Smooth muscle cell (in vitro differentiated cells): ENCODE data around the gene TLNRD1. TPM values are rescaled to one million over a fixed set of nuclear protein-coding genes. Genes with fewer than 3 reads are reported as not detected.

ENCODE experiments used
- DNase-seq: peaks from one replicate; lab custom pipeline; 2025; ENCODE audit not compliant: unreplicated experiment; lab: John Stamatoyannopoulos, UW
- H2AFZ ChIP-seq: fragments of 200-600 bp; sonication (generic); 2 replicates; pipeline ENCODE4 v1.6.0; 2016; ENCODE audit warnings: antibody characterized with exemption, low read depth, mild to moderate bottlenecking
- H3F3A ChIP-seq: fragments of 200-600 bp; sonication (generic); 2 replicates; pipeline ENCODE4 v1.6.0; 2017; ENCODE audit warnings: antibody characterized with exemption, low read depth
- H3K27ac ChIP-seq: fragments of 200-600 bp; sonication (generic); 2 replicates; pipeline ENCODE4 v1.5.1; 2016; ENCODE audit warnings: low read depth, mild to moderate bottlenecking
- H3K27me3 ChIP-seq: fragments of 200-600 bp; sonication (generic); 2 replicates; pipeline ENCODE4 v1.6.1; 2016; ENCODE audit warnings: low read depth, mild to moderate bottlenecking
- H3K36me3 ChIP-seq: fragments of 200-600 bp; sonication (generic); 2 replicates; pipeline ENCODE4 v1.5.1; 2016; ENCODE audit warnings: low read depth
- H3K4me1 ChIP-seq: fragments of 200-600 bp; sonication (generic); 2 replicates; pipeline ENCODE4 v1.5.1; 2016; ENCODE audit warnings: low read depth
- H3K4me2 ChIP-seq: fragments of 200-600 bp; sonication (generic); 2 replicates; pipeline ENCODE4 v1.6.0; 2016; ENCODE audit warnings: mild to moderate bottlenecking
- H3K4me3 ChIP-seq: fragments of 200-600 bp; sonication (generic); 2 replicates; pipeline ENCODE4 v1.5.1; 2016; ENCODE audit warnings: mild to moderate bottlenecking
- H3K79me2 ChIP-seq: fragments of 200-600 bp; sonication (generic); 2 replicates; pipeline ENCODE4 v1.6.0; 2016; ENCODE audit warnings: low read depth, mild to moderate bottlenecking
- H3K9ac ChIP-seq: fragments of 200-600 bp; sonication (generic); 2 replicates; pipeline ENCODE4 v1.6.0; 2016; ENCODE audit warnings: low read depth
- H3K9me3 ChIP-seq: fragments of 200-600 bp; sonication (generic); replicated peaks from 2 replicates; pipeline ENCODE4 v1.5.1; 2016; ENCODE audit warnings: low read depth
- H4K20me1 ChIP-seq: fragments of 200-600 bp; sonication (generic); 2 replicates; pipeline ENCODE4 v1.6.0; 2016; ENCODE audit warnings: low read depth
- WGBS: methylation state at CpG from one replicate; pipeline ENCODE4 v1.1.7; 2016; ENCODE audit warnings: low lambda C conversion rate; 5-methylcytosine and 5-hydroxymethylcytosine counted together
- polyA plus RNA-seq: library from polyadenylated mRNA; unstranded; fragments of >200 nt; fragmentation: Nextera tagmentation; extraction: Ambion mirVana; gene quantifications from 2 replicates; pipeline ENCODE4 v1.2.1, GENCODE V29; 2016
- total RNA-seq: library from RNA; depleted of rRNA; stranded (reverse); fragments of >200 nt; gene quantifications from 2 replicates; pipeline ENCODE4 v1.2.3, GENCODE V29; 2014
- TF ChIP-seq, protein P1 (sequence below): fragments of 200-600 bp; sonication (generic); IDR thresholded peaks from 2 replicates; pipeline ENCODE4 v1.5.1; 2017; ENCODE audit warnings: borderline replicate concordance, mild to moderate bottlenecking, antibody characterized with exemption; ENCODE audit not compliant: insufficient read depth, poor library complexity, severe bottlenecking

TLNRD1 gene
- total and polyA plus RNA-seq, 2 experiments from 2014 or later: 11.3 to 14.1 TPM

GRCh38 chr15:80982839-80983238 lies 17.9 kb upstream of the TLNRD1 start:
- no peak for DNase-seq
- Histone ChIP-seq H3K79me2 (peaks cover 59% of the 10 kb centered on the region), H3K27ac (no peak overlapping the region), H4K20me1 (peaks cover 90% of the 10 kb centered on the region), H3K4me2 (no peak overlapping the region), H3K9ac (no peak overlapping the region), H3K4me3 (no peak overlapping the region), H3F3A (peaks cover 4% of the 10 kb centered on the region), H3K4me1 (peaks cover 9% of the 10 kb centered on the region), H3K9me3 (no peaks in the 10 kb centered on the region), H2AFZ (no peak overlapping the region), H3K36me3 (no peaks in the 10 kb centered on the region), H3K27me3 (no peaks in the 10 kb centered on the region)
- TF ChIP-seq, protein P1, sequence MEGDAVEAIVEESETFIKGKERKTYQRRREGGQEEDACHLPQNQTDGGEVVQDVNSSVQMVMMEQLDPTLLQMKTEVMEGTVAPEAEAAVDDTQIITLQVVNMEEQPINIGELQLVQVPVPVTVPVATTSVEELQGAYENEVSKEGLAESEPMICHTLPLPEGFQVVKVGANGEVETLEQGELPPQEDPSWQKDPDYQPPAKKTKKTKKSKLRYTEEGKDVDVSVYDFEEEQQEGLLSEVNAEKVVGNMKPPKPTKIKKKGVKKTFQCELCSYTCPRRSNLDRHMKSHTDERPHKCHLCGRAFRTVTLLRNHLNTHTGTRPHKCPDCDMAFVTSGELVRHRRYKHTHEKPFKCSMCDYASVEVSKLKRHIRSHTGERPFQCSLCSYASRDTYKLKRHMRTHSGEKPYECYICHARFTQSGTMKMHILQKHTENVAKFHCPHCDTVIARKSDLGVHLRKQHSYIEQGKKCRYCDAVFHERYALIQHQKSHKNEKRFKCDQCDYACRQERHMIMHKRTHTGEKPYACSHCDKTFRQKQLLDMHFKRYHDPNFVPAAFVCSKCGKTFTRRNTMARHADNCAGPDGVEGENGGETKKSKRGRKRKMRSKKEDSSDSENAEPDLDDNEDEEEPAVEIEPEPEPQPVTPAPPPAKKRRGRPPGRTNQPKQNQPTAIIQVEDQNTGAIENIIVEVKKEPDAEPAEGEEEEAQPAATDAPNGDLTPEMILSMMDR: no peak
- 85% methylated on average over 5 of the region's 5 CpGs for WGBS

GRCh38 chr15:80984856-80985255 lies 15.9 kb upstream of the TLNRD1 start:
- Histone ChIP-seq H3K4me2 (no peak overlapping the region), H3K4me3 (no peak overlapping the region), H3K9ac (no peak overlapping the region), H3K79me2 (peaks cover 75% of the 10 kb centered on the region), H3K27me3 (no peaks in the 10 kb centered on the region), H3K27ac (no peak overlapping the region), H3K9me3 (no peaks in the 10 kb centered on the region), H2AFZ (no peak overlapping the region), H3K4me1 (peaks cover 21% of the 10 kb centered on the region), H3K36me3 (no peaks in the 10 kb centered on the region), H4K20me1 (peaks cover 85% of the 10 kb centered on the region), H3F3A (peaks cover 4% of the 10 kb centered on the region)
- TF ChIP-seq, protein P1: no peak
- no peak for DNase-seq
- WGBS: 70% methylated on average over 9 of the region's 9 CpGs

DNA sequence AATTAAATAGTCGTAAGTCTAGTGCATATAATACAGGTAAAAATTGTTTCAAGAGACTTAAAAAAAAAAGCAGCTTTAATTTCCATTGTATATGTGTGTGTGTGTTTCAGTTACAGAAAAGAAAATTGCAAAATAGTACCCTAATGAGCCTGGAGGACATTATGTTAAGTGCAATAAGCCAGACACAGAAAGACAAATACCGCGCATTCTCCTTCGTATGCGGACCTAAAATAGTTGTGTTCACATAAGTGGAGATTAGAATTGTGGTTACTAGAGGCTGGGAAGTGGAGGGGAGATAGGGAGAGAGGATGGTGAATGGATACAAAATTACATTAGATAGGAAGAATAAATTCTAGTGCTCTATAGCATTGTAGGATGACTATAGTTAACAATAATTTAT lies 14.7 kb upstream of the TLNRD1 start:
- Histone ChIP-seq H2AFZ (no peak overlapping the region), H3K79me2 (peaks cover 67% of the 10 kb centered on the region), H3F3A (peaks cover 9% of the 10 kb centered on the region), H3K9ac (no peak overlapping the region), H3K9me3 (no peaks in the 10 kb centered on the region), H3K27ac (no peak overlapping the region), H3K36me3 (no peaks in the 10 kb centered on the region), H3K4me1 (peaks cover 28% of the 10 kb centered on the region), H4K20me1 (peaks cover 74% of the 10 kb centered on the region), H3K27me3 (no peaks in the 10 kb centered on the region), H3K4me3 (no peak overlapping the region), H3K4me2 (no peak overlapping the region)
- no peak for DNase-seq
- TF ChIP-seq, protein P1: no peak
- WGBS: 51% methylated on average over 5 of the region's 5 CpGs

DNA sequence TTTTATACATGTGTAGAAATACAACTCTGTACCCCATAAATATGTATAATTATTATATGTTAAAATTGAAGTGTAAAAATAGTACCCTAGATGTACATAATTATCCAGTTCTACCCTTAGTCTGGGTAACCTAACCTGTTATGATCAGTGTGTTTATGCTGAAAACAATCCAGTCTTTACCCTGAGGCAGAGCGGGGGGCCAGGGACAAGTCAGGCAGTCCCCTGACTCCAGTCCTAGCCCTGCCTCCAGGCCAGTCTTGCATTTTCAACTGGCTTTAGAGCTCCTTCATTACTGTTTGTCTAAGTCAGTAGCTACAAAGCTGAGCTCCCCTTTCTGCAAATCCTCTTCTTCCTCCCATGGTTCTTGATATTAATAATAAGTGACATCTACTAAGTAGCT lies 14.2 kb upstream of the TLNRD1 start:
- Histone ChIP-seq H3K79me2 (peaks cover 67% of the 10 kb centered on the region), H3K4me2 (peak overlapping the region; percentile 31), H3K36me3 (no peaks in the 10 kb centered on the region), H3K4me3 (no peak overlapping the region), H4K20me1 (peaks cover 70% of the 10 kb centered on the region), H3K4me1 (peaks cover 28% of the 10 kb centered on the region), H3F3A (peaks cover 14% of the 10 kb centered on the region), H3K27me3 (no peaks in the 10 kb centered on the region), H3K9ac (no peak overlapping the region), H2AFZ (no peak overlapping the region), H3K27ac (no peak overlapping the region), H3K9me3 (no peaks in the 10 kb centered on the region)
- WGBS: 77% methylated on average over 1 of the region's 1 CpG
- TF ChIP-seq, protein P1: no peak
- no peak for DNase-seq
